ENCODE results near the gene CRIP3. TPM values are rescaled to one million over a fixed set of nuclear protein-coding genes. Genes with fewer than 3 reads are reported as not detected.

The CRIP3 gene
- polyA plus RNA-seq, 3 donors: 1.2 to 12.8 (median 1.6) TPM

- peaks cover 39% of the 10 kb centered on the region for H3K4me1 Mint-ChIP-seq
- WGBS (ENCODE audit: insufficient coverage): 0% methylated on average over 1 of the region's 1 CpG
These were observed 22.8 kb upstream of the CRIP3 start for GRCh38 chr6:43331470-43331869.

GRCh38 chr6:43328528-43328927 is 19.9 kb upstream of the CRIP3 start:
- H3K4me2 ChIP-seq (replicated peaks; ENCODE audit: extremely low read depth, low read length, poor library complexity, severe bottlenecking): no peak overlapping the region
- no peak overlapping the region for H3K9ac ChIP-seq (ENCODE audit: insufficient read depth, low read length, poor library complexity, severe bottlenecking)
- no peak overlapping the region for H3K4me3 Mint-ChIP-seq
- no peaks in the 10 kb centered on the region for H3K79me2 ChIP-seq (ENCODE audit: insufficient read depth, low read length)
- H3K4me1 Mint-ChIP-seq: peaks cover 40% of the 10 kb centered on the region
- WGBS (ENCODE audit: insufficient coverage): no CpG with 5 or more reads among the region's 1 CpG
- H3K9me3 ChIP-seq (replicated peaks in 1 of 2; ENCODE audit: control insufficient read depth in 1 of 2, insufficient read depth in 1 of 2, low read length in 2 of 2): no peaks in the 10 kb centered on the region
- peaks cover 38 to 43% of the 10 kb centered on the region in 2 donors for H3K4me1 ChIP-seq (ENCODE audit: control insufficient read depth in 1 of 2, insufficient read depth in 2 of 2, low read length in 2 of 2)
- no peak overlapping the region for H2AFZ ChIP-seq (ENCODE audit: insufficient read depth, low read depth, low read length, poor library complexity, severe bottlenecking)
- H4K20me1 ChIP-seq (ENCODE audit: insufficient read depth, low read length): no peaks in the 10 kb centered on the region
- no peak for TF ChIP-seq CTCF (IDR thresholded peaks at IDR 0.05)
- no peaks in the 10 kb centered on the region for H3K36me3 ChIP-seq (replicated peaks in 1 of 2; ENCODE audit: control insufficient read depth in 1 of 2, insufficient read depth in 2 of 2, low read length in 2 of 2)
- intact Hi-C loops (cut with micrococcal nuclease): no loop called here
- DNase-seq: no peak
- H3K27me3 ChIP-seq (ENCODE audit: control insufficient read depth in 2 of 2, insufficient read depth in 2 of 2, low read length in 2 of 2): no peaks in the 10 kb centered on the region
- no peak overlapping the region for H3K27ac Mint-ChIP-seq
- no peaks in the 10 kb centered on the region for H3K9me3 Mint-ChIP-seq
- no peaks in the 10 kb centered on the region for H3K27me3 Mint-ChIP-seq (ENCODE audit: low read depth in 3 of 3)
- peaks cover 8 to 17% of the 10 kb centered on the region in 2 donors for H3K36me3 Mint-ChIP-seq
- H3K4me3 ChIP-seq (replicated peaks in 1 of 3; ENCODE audit: low read depth in 2 of 3, low read length in 3 of 3): no peak overlapping the region
- no peak overlapping the region for H3K27ac ChIP-seq (ENCODE audit: low read depth in 1 of 2, low read length in 2 of 2)

More at GRCh38 chr6:43331470-43331869, 22.8 kb upstream of the CRIP3 start:
- Histone ChIP-seq H3K4me1 (ENCODE audit: control insufficient read depth in 1 of 2, insufficient read depth in 2 of 2, low read length in 2 of 2) (peaks cover 42 to 43% of the 10 kb centered on the region in 2 donors), H3K4me2 (replicated peaks; ENCODE audit: extremely low read depth, low read length, poor library complexity, severe bottlenecking) (peak overlapping the region; percentile 55), H3K79me2 (ENCODE audit: insufficient read depth, low read length) (no peaks in the 10 kb centered on the region), H3K27ac (ENCODE audit: low read depth in 1 of 2, low read length in 2 of 2) (peak overlapping the region; percentile 66), H4K20me1 (ENCODE audit: insufficient read depth, low read length) (no peaks in the 10 kb centered on the region), H3K9ac (ENCODE audit: insufficient read depth, low read length, poor library complexity, severe bottlenecking) (no peak overlapping the region), H3K36me3 (replicated peaks in 1 of 2; ENCODE audit: control insufficient read depth in 1 of 2, insufficient read depth in 2 of 2, low read length in 2 of 2) (peaks cover 3 to 11% of the 10 kb centered on the region in 2 donors), H2AFZ (ENCODE audit: insufficient read depth, low read depth, low read length, poor library complexity, severe bottlenecking) (peak overlapping the region; percentile 57), H3K9me3 (replicated peaks in 1 of 2; ENCODE audit: control insufficient read depth in 1 of 2, insufficient read depth in 1 of 2, low read length in 2 of 2) (no peaks in the 10 kb centered on the region), H3K4me3 (replicated peaks in 1 of 3; ENCODE audit: low read depth in 2 of 3, low read length in 3 of 3) (peak overlapping the region in 2 of 3 experiments; percentile 10 to 55), H3K27me3 (ENCODE audit: control insufficient read depth in 2 of 2, insufficient read depth in 2 of 2, low read length in 2 of 2) (no peaks in the 10 kb centered on the region)
- Mint-ChIP-seq H3K9me3 (no peaks in the 10 kb centered on the region), H3K4me3 (peak overlapping the region; percentile 17 to 68), H3K27me3 (ENCODE audit: low read depth in 3 of 3) (no peaks in the 10 kb centered on the region), H3K27ac (peak overlapping the region; percentile 60 to 92 (median 84)), H3K36me3 (peaks cover 12 to 19% of the 10 kb centered on the region in 2 donors)
- DNase-seq: no peak
- intact Hi-C loops (cut with micrococcal nuclease): no loop called here
- no peak for TF ChIP-seq CTCF (IDR thresholded peaks at IDR 0.05)

Measured in CD14-positive monocyte (primary cell).